Common myeloid progenitor, CD34-positive (primary cell): Measurements from ENCODE around the gene MGAT1.

ENCODE experiments used
- CTCF ChIA-PET: fragments of 350-600 bp; sonication (Branson Sonifier 250); formaldehyde crosslinking; loops from one replicate; lab custom pipeline; 2021; ENCODE audit warnings: antibody characterized with exemption; lab: Charles Lee
- POLR2A ChIA-PET: fragments of 350-600 bp; sonication (Branson Sonifier 250); formaldehyde crosslinking; loops from one replicate; lab custom pipeline; 2021; ENCODE audit warnings: antibody characterized with exemption; lab: Charles Lee
- DNase-seq, 3 donors: peaks; one replicate each; pipeline versions ENCODE4 v3.0.0 to v3.0.0-alpha.2; 2013
- H3K27ac ChIP-seq, 2 experiments: 1 replicate in 1 of 2; 2 replicates in 1 of 2; pipeline ENCODE4 v1.7.0; 2013; ENCODE audit warnings: inconsistent platforms in 2 of 2, low read length in 2 of 2, mild to moderate bottlenecking in 2 of 2, low read depth in 1 of 2, moderate library complexity in 1 of 2; ENCODE audit not compliant: severe bottlenecking in 2 of 2, insufficient read depth in 1 of 2, poor library complexity in 1 of 2
- H3K27me3 ChIP-seq, 5 experiments: replicated peaks in 2 of 5; 1 replicate in 3 of 5; 2 replicates in 2 of 5; pipeline versions ENCODE4 v1.6.1 to v1.7.0; 2013; ENCODE audit warnings: low read length in 4 of 5, mild to moderate bottlenecking in 2 of 5, moderate library complexity in 2 of 5, inconsistent platforms in 1 of 5; ENCODE audit not compliant: insufficient read depth in 5 of 5, control insufficient read depth in 4 of 5
- H3K36me3 ChIP-seq, 4 experiments: 1 replicate in 2 of 4; 2 replicates in 2 of 4; pipeline versions ENCODE4 v1.6.1 to v1.7.0; 2013; ENCODE audit warnings: low read length in 3 of 4, control low read depth in 1 of 4, mild to moderate bottlenecking in 1 of 4; ENCODE audit not compliant: control insufficient read depth in 4 of 4, insufficient read depth in 4 of 4
- H3K4me1 ChIP-seq, 4 experiments: 1 replicate in 3 of 4; 2 replicates in 1 of 4; pipeline versions ENCODE4 v1.6.1 to v1.7.1; 2013; ENCODE audit warnings: low read length in 3 of 4, mild to moderate bottlenecking in 3 of 4, control low read depth in 1 of 4, inconsistent platforms in 1 of 4, moderate library complexity in 1 of 4; ENCODE audit not compliant: control insufficient read depth in 4 of 4, insufficient read depth in 4 of 4; ENCODE audit errors: control extremely low read depth in 1 of 4
- H3K4me3 ChIP-seq, 7 experiments: 1 replicate in 4 of 7; 2 replicates in 3 of 7; pipeline versions ENCODE4 v1.5.1 to v1.7.0; 2013; ENCODE audit warnings: mild to moderate bottlenecking in 7 of 7, low read length in 6 of 7, moderate library complexity in 6 of 7, inconsistent platforms in 2 of 7, low read depth in 2 of 7, control low read depth in 1 of 7; ENCODE audit not compliant: insufficient read depth in 4 of 7, control insufficient read depth in 1 of 7; ENCODE audit errors: extremely low read depth in 1 of 7
- H3K9me3 ChIP-seq, 5 experiments: 1 replicate in 4 of 5; 2 replicates in 1 of 5; pipeline versions ENCODE4 v1.6.1 to v1.7.1; 2013; ENCODE audit warnings: low read length in 4 of 5, mild to moderate bottlenecking in 2 of 5, inconsistent platforms in 1 of 5, low read depth in 1 of 5, moderate library complexity in 1 of 5; ENCODE audit not compliant: control insufficient read depth in 4 of 5, insufficient read depth in 2 of 5; ENCODE audit errors: control extremely low read depth in 1 of 5
- WGBS: methylation state at CpG from one replicate; pipeline ENCODE4 v1.1.5; 2013; ENCODE audit not compliant: insufficient coverage; 5-methylcytosine and 5-hydroxymethylcytosine counted together

MGAT1 gene

GRCh38 chr5:180787711-180788431 lies 14.7 kb downstream of the MGAT1 start:
- Histone ChIP-seq H3K27me3 (no peaks in the 10 kb centered on the region), H3K4me3 (no peak overlapping the region), H3K4me1 (peaks cover 0 to 31% (median 30%) of the 10 kb centered on the region in 4 experiments), H3K36me3 (peaks cover 4 to 45% (median 36%) of the 10 kb centered on the region in 4 experiments), H3K9me3 (no peaks in the 10 kb centered on the region), H3K27ac (no peak overlapping the region)
- POLR2A ChIA-PET, result no interaction called here
- 96% methylated on average over 20 of the region's 20 CpGs for WGBS
- CTCF ChIA-PET, result interaction anchor here (0.9 to 4.1 kb wide), 4 partner anchors 13 to 30 kb away, joined by 4 to 21 read pairs (median 8); no protein-coding TSS in a partner anchor
- no peak for DNase-seq

GRCh38 chr5:180786531-180787398 lies 15.8 kb downstream of the MGAT1 start:
- H3K27ac ChIP-seq, result peak overlapping the region; percentile 26 to 44
- CTCF ChIA-PET, result interaction anchor here (0.6 to 4.1 kb wide), 14 partner anchors 8 to 819 kb away, joined by 3 to 21 read pairs (median 4); partner anchors contain the start of gene ZFP62
- POLR2A ChIA-PET, result interaction anchor here (0.6 to 0.7 kb wide), 3 partner anchors 50 to 267 kb away, joined by 3 read pairs; no protein-coding TSS in a partner anchor
- H3K4me3 ChIP-seq, result peak overlapping the region in 4 of 7 experiments; percentile 19 to 33 (median 26)
- H3K4me1 ChIP-seq, result peaks cover 0 to 31% (median 28%) of the 10 kb centered on the region in 4 experiments
- WGBS, result 34% methylated on average over 19 of the region's 21 CpGs
- DNase-seq, result peak in 2 of 3 donors; percentile 36 to 55
- no peaks in the 10 kb centered on the region for H3K27me3 ChIP-seq
- H3K36me3 ChIP-seq, result peaks cover 4 to 35% (median 30%) of the 10 kb centered on the region in 4 experiments
- H3K9me3 ChIP-seq, result no peaks in the 10 kb centered on the region

- Histone ChIP-seq H3K27ac (peak overlapping the region in 1 of 2 experiments; percentile 25), H3K36me3 (peaks cover under 1 to 25% (median 20%) of the 10 kb centered on the region in 4 experiments), H3K9me3 (no peaks in the 10 kb centered on the region), H3K27me3 (no peaks in the 10 kb centered on the region), H3K4me1 (peaks cover 0 to 31% (median 28%) of the 10 kb centered on the region in 4 experiments), H3K4me3 (peak overlapping the region in 1 of 7 experiments; percentile 33)
- no peak for DNase-seq
- ChIA-PET POLR2A (no interaction called here), CTCF (interaction anchor here (0.8 to 4.1 kb wide), 11 partner anchors 9 to 399 kb away, joined by 3 to 21 read pairs (median 4); no protein-coding TSS in a partner anchor)
- WGBS, result 46% methylated on average over 5 of the region's 5 CpGs
These were observed 16.8 kb downstream of the MGAT1 start for GRCh38 chr5:180785794-180786221.

- peak overlapping the region in 1 of 7 experiments; percentile 8 for H3K4me3 ChIP-seq
- H3K9me3 ChIP-seq, result no peaks in the 10 kb centered on the region
- H3K4me1 ChIP-seq, result peaks cover 0 to 31% (median 28%) of the 10 kb centered on the region in 4 experiments
- 92% methylated on average over 14 of the region's 15 CpGs for WGBS
- DNase-seq, result no peak
- H3K27ac ChIP-seq, result peak overlapping the region in 1 of 2 experiments; percentile 23
- POLR2A ChIA-PET, result no interaction called here
- peaks cover 0 to 22% (median 16%) of the 10 kb centered on the region in 4 experiments for H3K36me3 ChIP-seq
- CTCF ChIA-PET, result interaction anchor here (0.9 to 4.1 kb wide), 15 partner anchors 9 to 90 kb away, joined by 3 to 21 read pairs (median 4); no protein-coding TSS in a partner anchor
- no peaks in the 10 kb centered on the region for H3K27me3 ChIP-seq
These were observed 17.4 kb downstream of the MGAT1 start for GRCh38 chr5:180785121-180785781.

GRCh38 chr5:180784497-180785097 lies 18.0 kb downstream of the MGAT1 start:
- peaks cover 0 to 15% (median 13%) of the 10 kb centered on the region in 4 experiments for H3K36me3 ChIP-seq
- H3K4me3 ChIP-seq, result no peak overlapping the region
- CTCF ChIA-PET, result interaction anchor here (0.7 to 4.1 kb wide), 12 partner anchors 13 to 347 kb away, joined by 3 to 21 read pairs (median 4); no protein-coding TSS in a partner anchor
- peak; percentile 77 to 89 (median 83) for DNase-seq
- H3K27me3 ChIP-seq, result no peaks in the 10 kb centered on the region
- H3K9me3 ChIP-seq, result no peaks in the 10 kb centered on the region
- 33% methylated on average over 4 of the region's 13 CpGs for WGBS
- H3K27ac ChIP-seq, result no peak overlapping the region
- peaks cover 0 to 31% (median 28%) of the 10 kb centered on the region in 4 experiments for H3K4me1 ChIP-seq
- POLR2A ChIA-PET, result no interaction called here
